ENCODE measurements around the gene PDXP. TPM values are rescaled to one million over a fixed set of nuclear protein-coding genes. Genes with fewer than 3 reads are reported as not detected.

Gene PDXP
- total and polyA plus RNA-seq, 12 donors: 5.3 to 29.9 (median 21.2) TPM

DNA sequence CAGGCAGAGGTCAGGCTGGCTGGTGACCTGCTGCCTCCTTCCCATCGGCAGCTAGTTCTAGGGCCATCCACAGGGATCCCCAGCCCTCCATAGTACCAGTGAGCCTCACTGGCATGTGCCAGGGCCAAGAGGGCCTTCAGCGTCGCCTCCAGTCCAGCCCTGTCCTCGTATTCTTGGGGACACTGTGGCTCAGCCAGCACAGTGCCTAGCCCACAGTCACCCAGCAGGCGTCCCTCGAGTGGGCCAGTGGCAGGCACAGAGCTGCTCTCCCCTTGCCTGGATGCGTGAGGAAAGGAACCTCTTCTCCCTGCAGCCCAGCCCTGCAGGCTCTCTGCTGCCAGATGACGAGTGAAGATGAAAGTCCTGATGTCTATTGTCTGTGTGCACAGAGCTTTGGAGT, 29.7 kb upstream of the PDXP start:
- Histone ChIP-seq H3K4me3 (no peak overlapping the region), H3K36me3 (peaks cover 0 to 71% (median 7%) of the 10 kb centered on the region in 9 donors), H3K27ac (peak overlapping the region in 1 of 10 donors; percentile 76), H3K9me3 (no peaks in the 10 kb centered on the region), H3K4me1 (peaks cover 25 to 58% (median 49%) of the 10 kb centered on the region in 9 donors), H3K27me3 (no peaks in the 10 kb centered on the region)
- DNase-seq (no peak), ATAC-seq (no peak)
- intact Hi-C loops (cut with DNase I): loop anchor here in 3 of 10 donors (5.0 to 10.0 kb wide), 3 partner anchors 53 to 236 kb away; no protein-coding TSS in a partner anchor
- 90 to 93% methylated on average over 8 of the region's 8 CpGs for WGBS, 2 donors
- TF ChIP-seq, protein P1, sequence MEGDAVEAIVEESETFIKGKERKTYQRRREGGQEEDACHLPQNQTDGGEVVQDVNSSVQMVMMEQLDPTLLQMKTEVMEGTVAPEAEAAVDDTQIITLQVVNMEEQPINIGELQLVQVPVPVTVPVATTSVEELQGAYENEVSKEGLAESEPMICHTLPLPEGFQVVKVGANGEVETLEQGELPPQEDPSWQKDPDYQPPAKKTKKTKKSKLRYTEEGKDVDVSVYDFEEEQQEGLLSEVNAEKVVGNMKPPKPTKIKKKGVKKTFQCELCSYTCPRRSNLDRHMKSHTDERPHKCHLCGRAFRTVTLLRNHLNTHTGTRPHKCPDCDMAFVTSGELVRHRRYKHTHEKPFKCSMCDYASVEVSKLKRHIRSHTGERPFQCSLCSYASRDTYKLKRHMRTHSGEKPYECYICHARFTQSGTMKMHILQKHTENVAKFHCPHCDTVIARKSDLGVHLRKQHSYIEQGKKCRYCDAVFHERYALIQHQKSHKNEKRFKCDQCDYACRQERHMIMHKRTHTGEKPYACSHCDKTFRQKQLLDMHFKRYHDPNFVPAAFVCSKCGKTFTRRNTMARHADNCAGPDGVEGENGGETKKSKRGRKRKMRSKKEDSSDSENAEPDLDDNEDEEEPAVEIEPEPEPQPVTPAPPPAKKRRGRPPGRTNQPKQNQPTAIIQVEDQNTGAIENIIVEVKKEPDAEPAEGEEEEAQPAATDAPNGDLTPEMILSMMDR (IDR thresholded peaks at IDR 0.05): no peak

DNA sequence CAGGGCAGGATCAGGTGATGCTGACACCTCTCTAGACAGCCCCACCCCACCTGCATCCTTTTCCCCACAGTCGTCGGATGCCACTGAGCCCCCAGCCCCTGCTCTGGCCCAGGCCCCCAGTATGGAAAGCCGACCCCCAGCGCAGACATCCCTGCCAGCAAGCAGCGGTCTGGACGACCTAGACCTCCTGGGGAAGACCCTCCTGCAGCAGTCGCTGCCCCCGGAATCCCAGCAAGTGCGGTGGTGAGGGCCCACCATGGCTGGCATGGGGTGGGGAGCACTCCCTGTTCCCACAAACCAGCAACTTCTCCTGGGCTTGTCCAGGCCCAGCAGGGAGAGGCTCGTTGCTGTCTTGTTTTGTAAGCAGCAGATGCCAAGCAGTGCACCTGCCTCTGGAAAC, 28.6 kb upstream of the PDXP start:
- DNase-seq: no peak
- Histone ChIP-seq H3K4me3 (no peak overlapping the region), H3K27me3 (no peaks in the 10 kb centered on the region), H3K36me3 (peaks cover 0 to 65% (median 7%) of the 10 kb centered on the region in 9 donors), H3K9me3 (no peaks in the 10 kb centered on the region), H3K4me1 (peaks cover 33 to 66% (median 58%) of the 10 kb centered on the region in 9 donors), H3K27ac (no peak overlapping the region)
- TF ChIP-seq, protein P1 (IDR thresholded peaks at IDR 0.05): no peak
- intact Hi-C loops (cut with DNase I): loop anchor here in 3 of 10 donors (5.0 to 10.0 kb wide), 3 partner anchors 52 to 235 kb away; no protein-coding TSS in a partner anchor
- 93% methylated on average over 10 of the region's 10 CpGs for WGBS, 2 donors
- no peak for ATAC-seq

- Histone ChIP-seq H3K4me3 (no peak overlapping the region), H3K9me3 (no peaks in the 10 kb centered on the region), H3K36me3 (peaks cover 0 to 55% (median 7%) of the 10 kb centered on the region in 9 donors), H3K27me3 (no peaks in the 10 kb centered on the region), H3K4me1 (peaks cover 29 to 69% (median 55%) of the 10 kb centered on the region in 9 donors), H3K27ac (peak overlapping the region in 5 of 10 donors; percentile 19 to 96 (median 87))
- TF ChIP-seq, protein P1 (IDR thresholded peaks at IDR 0.05): no peak
- WGBS, 2 donors: 82 to 87% methylated on average over 9 of the region's 9 CpGs
- ATAC-seq (no peak), DNase-seq (no peak)
- intact Hi-C loops (cut with DNase I): no loop called here
These were observed 27.6 kb upstream of the PDXP start for GRCh38 chr22:37630839-37631435.

GRCh38 chr22:37631448-37632173, 26.9 kb upstream of the PDXP start:
- intact Hi-C loops (cut with DNase I): no loop called here
- no peaks in the 10 kb centered on the region for H3K9me3 ChIP-seq
- peaks cover 24 to 69% (median 49%) of the 10 kb centered on the region in 9 donors for H3K4me1 ChIP-seq
- no peak for ATAC-seq
- no peak for DNase-seq
- no peaks in the 10 kb centered on the region for H3K27me3 ChIP-seq
- TF ChIP-seq, protein P1 (IDR thresholded peaks at IDR 0.05): no peak
- WGBS, 2 donors: 79 to 83% methylated on average over 19 of the region's 19 CpGs
- peak overlapping the region in 7 of 10 donors; percentile 5 to 96 (median 51) for H3K27ac ChIP-seq
- peak overlapping the region in 1 of 10 donors; percentile 6 for H3K4me3 ChIP-seq
- peaks cover 0 to 52% (median 7%) of the 10 kb centered on the region in 9 donors for H3K36me3 ChIP-seq

All from heart right ventricle (tissue), 16 donors.